HG03432 (cell line): ENCODE results near the gene BLTP3B.

Experiments used
- ATAC-seq: cut with Tn5 transposase; IDR thresholded peaks from one replicate; pipeline ENCODE4 v1.9.1; 2021; ENCODE audit warnings: mild to moderate bottlenecking, moderate library complexity; ENCODE audit not compliant: unreplicated experiment

BLTP3B gene

DNA sequence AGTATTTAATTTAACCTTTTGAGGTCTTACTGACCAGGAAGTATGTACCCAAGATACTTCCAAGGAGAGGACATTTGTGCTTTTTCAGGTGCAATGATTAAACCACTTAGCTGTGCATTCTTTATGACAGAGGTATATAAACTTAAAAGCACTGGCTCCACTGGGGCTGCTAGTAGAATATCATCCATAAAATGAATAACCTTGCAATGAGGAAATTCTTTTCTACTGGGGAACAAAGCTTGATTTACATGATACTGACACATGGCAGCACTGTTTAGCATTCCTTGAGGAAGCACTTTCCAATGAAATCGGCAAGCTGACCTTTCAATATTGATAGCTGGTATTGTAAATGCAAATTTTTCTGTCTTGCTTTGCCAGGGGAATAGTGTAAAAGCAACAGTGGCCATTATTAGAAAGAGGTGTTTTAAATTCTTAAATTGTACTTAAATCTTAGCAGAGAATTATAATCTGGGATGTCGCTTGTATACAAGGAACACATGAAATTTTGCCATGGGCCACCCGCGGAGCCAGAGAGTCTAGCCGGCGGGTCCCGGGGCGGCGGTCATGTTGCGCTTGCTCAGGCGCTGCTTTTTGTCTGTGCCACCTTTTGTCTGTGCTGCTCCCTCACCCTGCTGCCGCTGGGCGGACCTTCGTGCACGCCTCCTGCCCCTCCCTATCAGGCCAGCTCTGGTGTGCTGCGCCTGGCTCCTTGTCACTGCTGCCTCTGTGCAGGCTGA is 20.9 kb upstream of the BLTP3B start:
- ATAC-seq: peak; percentile 100

DNA sequence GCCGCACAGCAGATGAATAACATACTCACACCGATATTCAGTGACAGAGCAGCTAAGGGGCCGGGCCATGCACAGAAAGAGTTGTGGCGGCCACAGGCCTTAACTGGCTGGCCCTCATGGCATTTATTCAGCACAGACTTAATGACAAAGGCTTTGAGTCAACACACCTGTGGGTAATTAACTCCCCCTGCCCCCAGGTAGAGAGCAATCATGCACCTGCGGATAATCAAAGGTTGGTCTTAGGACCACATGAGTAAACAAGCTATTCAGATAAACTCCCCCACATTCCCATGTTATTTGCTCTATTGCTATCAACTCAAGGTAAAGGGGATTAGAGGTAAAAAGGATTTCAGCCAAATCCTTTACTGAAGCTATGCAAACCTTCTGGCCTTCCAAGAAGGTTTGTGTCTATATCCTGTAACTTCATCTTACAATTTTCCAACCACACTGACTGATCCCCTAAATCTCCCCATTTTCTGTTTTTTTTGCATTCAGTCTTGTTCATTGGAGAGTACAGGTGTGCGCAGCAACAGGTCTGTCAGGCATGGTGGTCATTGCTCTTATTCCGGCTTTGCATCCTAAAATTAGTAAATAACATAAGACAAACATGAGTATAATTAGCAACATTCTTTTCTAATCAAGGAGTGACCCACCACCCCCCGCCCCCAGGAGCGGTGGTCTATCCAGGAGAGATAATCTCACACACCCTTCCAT is 16.9 kb upstream of the BLTP3B start:
- no peak for ATAC-seq

DNA sequence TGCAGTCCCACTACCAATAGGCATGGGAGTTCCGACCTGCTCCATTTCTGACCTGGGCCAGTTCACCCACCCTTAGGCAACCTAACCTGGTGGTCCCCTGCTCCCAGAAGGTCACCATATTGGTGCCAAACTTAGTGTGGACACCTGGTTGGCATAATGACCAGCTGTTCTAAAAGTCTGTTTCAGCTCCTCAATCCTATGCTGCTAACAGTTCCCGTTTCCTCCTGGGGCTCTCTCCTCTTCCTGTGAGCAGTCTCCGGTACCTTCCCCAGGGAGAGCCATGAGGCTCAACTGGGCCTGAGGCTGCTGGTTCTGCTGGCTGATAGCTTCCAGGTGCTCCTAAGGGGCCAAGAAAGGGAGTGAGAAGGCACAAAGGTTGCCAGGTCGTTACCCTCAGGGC is 15.9 kb upstream of the BLTP3B start:
- no peak for ATAC-seq

DNA sequence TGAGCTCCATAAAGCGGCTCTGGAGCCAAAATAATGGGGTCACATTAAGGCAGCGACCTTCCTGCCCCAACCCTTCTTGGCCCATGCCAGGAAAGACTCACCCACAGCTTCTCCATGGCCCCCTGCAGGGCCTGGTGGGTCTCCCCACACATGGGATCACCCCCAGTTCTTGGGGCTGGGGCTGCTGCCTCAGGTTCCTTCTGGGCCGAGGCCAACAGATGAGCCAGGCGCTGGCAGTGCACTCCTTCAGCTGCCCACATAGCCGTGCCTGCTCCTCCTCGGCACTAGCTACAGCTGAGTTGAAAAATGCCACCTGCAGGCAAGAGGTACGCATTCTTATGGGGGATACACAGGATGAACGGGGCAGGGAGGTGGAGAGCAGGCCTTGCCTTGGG is 14.8 kb upstream of the BLTP3B start:
- ATAC-seq: no peak

DNA sequence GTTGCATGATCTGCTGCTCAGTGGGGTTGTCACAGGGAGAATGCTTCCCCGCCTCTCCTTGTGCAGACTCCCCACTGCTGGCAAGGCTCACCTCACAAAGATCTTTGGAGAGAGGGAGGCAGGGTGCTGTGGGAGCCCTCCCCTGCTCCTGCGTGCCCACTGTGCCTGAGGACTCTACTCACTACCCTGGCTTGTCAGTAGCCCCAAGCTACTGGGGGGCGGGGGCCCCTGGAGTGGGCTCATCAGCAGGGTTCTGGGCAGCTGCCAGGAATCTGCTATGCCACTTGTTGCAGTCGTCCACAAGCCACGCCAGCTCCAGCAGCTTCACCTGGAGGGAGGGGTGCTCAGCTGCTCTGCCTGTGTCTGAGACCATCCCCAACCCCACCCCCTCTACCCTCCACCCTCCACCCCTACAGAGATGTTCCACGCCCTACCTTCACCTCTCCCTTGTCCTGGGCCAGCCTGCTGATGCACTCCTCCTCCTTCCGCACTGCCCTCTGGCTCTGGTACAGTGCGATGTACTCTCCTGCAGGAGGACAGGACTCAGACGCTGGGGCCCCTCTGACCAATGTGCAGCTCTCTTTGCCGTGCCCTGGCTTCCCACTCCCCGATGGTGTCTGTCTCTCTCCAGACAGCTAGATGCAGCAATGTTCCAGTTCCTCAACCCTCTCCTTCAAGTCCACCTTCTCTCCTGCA is 14.2 kb upstream of the BLTP3B start:
- ATAC-seq: no peak

DNA sequence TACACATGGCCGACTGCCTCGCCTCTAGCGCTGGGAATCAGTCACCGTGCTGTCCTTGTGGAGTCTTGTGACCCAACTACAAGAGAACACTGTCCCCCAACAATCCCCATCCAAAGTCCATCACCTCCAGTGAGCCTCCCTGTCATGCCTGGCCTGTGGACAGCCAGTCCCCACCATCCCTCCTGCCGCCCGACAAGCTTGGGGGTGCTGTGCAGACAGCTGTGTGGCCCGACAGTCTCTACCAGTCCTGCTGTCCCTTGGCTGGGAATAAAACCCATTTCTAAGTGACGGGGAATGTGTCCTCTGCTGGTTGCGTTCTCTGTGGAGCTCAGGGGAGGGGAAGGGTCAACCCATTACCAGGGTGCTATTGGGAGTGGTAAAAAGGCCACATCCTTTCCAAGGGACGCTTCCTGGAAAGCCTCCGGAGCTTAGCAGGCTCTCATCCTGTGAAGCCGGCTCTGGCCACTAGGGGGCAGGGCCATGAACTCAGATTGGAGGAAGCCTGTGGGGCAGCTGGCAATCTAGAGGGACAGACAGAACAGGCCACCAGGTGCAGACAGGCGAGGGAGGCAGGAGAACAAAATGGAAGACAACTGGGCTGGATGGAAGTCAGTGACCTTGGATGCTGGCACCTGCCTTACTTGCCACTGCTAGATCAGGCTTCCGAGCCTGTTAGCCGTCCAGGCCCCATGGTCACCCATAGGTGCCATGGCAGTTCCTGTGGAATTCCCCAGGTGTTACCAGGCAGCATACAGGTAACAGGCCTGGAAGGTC is 12.0 kb upstream of the BLTP3B start:
- ATAC-seq: peak; percentile 83

DNA sequence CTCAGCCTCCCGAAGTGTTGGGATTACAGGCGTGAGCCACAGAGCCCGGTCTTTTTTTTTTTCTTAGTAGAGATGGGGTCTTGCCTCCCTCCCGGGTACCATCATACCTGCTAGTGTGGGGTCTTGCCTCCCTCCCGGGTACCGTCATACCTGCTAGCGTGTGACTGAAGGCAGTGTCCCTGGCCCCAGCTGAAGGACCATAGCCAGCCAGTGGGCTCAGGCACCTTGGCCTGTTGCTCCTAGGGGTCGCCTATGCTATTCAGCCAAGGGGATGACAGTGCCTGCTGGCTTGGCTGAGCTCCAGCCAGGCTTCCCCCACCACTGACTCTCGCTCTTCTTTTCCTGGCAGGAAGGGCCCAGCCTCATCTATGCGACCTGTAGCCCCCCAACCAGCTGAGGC is 10.5 kb upstream of the BLTP3B start:
- ATAC-seq: no peak

DNA sequence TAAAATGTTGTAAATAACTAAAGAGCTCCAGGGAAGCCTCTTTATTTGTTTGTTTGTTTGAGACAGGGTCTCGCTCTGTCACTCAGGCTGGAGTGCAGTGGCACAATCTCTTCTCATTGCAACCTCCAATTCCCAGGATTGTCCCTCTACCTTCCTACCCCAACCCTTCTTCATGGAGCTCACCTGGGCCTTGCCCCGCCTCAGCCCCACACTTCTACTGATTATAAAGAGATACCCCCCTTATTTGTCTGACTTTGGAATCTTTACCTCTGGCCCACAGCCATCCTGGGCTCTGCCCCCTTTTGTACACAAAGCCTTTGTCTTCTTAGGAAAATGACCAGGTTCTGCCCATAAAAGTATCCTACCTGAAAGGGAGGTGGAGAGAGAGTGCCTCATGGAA is 9.1 kb upstream of the BLTP3B start:
- no peak for ATAC-seq

DNA sequence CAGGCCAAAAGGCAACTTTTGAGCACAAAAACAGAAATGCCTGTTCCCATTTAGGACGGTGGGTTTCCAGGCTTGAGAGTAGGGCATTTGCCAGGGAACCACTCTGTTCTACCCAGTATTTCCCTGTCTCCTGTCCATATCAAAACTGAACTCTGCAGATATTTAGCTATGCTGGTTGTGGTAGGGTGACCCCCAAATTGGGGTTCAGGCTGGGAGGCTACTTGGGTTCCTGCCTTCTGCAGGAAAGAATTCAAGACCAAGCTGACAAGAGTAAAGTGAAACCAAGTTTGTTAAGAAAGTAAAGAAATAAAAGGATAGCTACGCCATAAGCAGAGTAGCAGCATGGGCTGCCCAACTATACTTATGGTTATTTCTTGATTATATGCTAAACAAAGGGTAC is 3.6 kb upstream of the BLTP3B start:
- no peak for ATAC-seq

DNA sequence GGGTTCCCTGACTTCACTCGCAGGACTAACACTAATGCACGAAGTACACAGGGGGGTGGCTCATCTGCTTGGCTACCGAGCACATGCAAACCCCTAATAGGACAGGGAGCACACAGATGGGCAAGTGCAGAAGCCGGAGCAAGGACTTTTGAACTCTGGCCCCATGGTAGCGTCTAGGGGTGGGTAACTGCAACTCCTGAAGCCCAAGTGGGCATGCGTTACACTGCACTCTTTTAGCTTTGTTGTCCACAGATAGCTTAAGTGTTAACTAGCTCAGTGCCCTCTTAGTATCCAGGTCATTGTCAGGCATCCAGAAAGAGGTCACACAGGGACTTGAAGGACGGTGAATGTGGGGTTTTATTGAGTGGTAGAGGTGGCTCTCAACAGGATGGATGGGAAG is 3.0 kb upstream of the BLTP3B start:
- no peak for ATAC-seq

DNA sequence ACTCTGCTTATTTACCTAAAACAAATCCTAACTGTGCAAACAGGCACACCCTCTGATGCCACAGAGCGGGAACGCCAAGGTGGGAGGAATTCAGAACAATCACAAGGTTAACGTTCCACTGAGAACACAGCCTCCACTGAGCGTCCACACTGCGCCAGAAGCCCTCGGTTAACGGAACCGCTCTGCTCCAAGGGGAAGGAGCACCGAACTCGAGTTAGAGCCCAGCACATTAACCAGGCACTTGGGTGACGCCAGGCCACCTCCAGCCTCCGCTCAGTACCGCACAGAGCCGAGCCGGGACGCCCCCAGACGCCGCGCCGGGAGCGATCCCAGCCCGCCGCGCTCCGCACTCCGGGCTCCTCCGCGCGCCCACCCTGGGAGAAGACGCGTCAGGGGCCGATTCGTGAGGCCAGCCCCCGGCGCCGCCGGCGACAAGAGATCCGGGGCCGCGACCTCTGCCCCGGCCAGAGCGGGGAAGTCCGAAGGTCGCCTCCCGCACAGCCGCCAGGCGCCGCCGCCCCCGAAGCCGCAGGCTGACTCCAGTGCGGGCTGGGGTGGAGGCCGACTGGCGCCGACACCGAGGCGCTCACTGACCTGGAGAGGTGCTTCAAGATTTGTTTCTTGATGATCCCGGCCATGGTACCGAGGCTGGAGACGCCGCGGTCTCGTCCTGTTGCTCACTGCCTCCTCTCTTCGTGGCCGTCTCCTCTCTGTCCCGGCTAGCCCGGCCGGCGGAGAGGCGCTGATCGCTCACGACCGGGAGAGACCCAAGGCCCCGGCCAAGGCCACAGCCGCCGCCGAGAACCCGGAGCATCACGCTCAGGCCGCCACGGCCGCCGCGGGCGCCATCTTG is 450 bp downstream of the BLTP3B start:
- peak; percentile 53 for ATAC-seq

DNA sequence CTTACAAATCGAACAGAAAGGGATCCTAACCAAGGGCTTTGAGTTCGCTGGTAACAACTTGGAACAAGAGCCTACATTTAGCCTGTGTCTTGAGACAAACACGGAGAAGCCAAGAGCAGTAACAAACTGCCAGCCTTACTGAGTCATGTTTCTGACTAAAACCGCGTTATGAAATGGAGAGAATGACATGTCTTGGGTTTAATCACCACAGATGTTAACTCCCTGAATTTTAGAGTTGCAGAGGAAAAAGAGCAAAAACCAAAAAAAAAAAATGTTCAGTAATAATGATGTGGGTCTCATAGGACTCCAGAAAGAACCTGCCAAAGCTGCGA is 1.0 kb downstream of the BLTP3B start:
- ATAC-seq: peak; percentile 28

DNA sequence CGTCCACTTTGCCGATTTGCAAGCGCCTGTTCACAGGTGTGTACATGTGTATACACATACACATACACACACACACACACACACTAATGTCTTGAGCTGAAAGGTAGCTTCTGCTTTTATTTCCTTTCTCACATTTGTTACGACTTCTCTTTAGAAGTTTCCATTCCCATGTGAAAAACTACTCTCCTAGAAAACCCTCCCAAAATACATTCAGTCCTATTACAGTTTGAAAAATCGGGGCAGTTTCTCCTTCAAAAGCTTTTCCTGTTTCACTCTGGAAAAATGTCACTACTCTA is 3.9 kb downstream of the BLTP3B start:
- ATAC-seq: no peak

DNA sequence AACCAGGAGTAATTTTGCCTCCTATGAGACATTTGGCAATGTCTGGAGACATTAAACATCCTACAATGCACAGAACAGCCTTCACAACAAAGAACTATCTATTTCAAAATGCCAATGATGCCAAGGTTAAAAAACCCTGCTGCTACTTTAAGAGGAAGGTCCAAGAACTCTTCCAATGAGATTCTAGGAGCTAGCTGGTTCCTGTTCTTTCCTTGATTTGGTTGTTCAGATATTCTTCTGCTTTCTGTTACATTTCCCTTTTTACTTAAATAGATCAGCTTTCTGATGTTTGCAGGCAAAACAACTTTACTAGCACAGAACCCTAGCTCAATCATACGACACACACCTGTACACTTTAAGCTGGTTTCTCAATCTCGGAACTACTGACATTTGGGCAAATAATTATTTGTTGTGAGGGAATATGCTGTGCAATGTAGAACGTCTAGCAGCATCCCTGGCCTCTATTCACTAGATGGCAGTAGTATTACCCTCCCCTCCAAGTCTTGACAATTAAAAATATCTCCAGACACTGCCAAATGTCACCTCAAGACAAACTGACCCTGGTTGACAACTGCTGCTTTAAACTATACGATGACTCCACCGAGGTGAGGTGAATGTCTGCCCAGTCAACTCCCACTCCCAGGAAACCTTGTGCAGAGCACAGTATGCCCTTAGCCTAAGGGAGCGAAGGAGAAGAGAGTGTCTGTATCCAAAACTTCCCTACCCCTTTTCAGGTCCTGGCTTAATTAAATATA is 4.4 kb downstream of the BLTP3B start:
- peak; percentile 21 for ATAC-seq

DNA sequence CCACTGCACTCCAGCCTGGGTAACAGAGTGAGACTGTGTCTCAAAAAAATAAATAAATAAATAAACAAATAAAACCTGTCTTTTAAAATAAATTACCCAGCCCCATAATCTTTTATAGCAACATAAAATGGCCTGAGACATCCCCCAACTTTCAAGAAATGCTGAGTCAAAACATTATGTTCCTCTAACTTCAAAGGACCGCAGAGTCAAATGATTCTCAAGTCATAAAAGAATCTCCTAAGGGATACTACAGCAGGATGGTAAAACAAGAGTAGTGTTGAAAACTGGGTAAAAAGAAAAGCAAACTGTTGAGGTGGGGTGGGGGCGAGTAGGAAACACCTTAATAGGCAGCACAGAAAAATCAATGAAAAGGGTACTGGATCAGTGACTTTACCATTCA is 9.5 kb downstream of the BLTP3B start:
- ATAC-seq: no peak

DNA sequence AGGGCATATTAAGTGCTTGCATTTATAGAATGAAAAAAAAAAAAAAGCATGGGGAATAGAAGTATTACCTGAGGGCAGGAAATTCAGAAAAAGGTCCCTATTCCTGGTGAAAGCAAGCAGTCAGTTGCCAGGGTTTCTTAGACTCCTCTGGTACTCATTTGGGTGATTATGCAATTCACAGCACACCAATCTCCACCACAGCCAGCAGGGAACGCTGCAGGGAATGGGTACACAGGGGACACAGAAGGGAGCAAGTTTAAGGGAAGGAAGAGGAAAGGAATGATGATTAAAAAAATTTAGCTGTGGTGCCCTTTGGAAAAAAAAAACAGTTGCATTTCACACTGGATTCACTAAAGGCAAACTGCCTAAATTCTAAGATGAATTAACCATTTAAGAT is 14.2 kb downstream of the BLTP3B start:
- no peak for ATAC-seq

DNA sequence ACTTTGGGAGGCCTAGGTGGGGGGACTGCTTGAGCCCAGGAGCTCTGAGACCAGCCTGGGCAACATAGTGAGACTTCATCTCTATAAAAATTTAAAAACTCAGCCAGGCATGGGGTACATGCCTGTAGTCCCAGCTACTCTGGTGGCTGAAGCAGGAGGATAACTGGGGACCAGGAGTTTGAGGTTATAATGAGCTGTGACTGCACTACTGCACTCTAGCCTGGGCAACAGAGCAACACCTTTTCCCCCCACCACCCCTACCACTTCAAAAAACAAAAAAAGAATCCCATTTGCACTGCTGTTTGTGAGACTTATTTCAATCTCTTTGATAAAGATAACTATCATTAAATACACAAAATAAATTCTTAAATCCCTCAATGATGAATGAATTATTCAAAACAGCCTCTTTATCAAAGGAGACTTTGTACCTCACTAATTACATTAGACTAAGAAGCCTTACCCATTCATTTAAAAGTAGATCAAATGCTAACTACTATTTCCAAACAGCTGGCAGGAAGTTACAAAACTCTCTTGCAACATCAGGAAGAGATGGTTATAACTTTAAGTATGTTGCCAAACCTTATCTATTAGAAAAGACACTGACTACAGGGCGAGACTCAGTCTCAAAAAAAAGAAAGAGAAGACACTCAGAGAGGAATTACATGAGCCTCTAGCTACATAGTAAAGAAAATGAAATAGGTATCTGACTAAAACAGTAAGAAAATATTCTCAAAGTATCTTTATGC is 14.7 kb downstream of the BLTP3B start:
- ATAC-seq: no peak

DNA sequence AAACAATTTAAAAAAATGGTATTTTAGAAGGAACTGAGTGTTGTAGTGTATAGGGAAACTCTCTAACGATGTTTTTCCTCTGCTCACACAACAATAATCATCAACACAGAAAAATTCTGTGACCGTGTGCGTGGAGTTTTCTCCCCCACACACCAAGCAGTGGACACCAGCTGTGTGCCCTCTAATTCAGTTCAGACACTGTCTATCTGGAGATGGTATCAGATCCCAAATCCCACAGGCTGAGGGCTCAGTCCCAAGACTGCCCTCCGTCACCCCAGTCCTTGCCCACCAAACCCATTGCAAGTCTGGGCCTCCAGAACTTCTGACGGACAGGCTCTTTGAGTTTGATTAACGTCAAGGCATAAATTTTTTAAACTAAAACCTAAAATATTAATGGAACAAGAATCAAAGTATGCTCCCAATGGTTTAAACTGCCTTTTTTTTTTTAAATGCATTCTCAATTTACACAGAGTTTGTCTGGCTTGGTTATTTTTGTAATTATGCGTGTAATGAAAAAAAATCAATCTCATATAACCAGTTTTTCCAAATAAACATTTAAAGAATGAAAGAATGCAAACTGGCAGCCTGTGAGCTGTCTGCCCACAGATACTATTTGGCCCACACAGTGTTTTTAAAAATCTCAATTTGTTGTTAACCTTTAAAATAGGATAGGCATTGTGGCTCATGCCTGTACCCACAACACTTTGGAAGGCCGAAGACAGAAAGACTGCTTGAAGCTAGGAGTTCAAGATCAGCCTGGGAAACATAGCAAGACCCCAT is 19.2 kb downstream of the BLTP3B start:
- ATAC-seq: no peak

DNA sequence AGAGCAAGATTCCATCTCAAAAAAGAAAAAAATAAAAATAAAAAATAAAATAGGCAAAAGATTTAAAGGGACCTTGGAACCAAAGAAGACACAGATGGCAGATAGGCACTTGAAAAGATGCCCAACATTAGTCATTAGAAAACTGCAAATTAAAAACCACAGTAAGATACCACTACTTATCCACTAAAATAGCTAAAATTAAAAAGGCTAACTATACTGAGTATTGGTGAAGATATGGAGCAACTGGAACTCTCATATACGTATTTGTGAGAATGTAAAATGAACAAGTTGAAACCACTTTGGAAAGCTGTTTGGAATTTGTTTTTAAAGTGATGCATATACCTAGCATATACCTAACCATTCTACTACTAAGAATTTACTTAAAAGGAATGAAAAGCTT is 22.3 kb downstream of the BLTP3B start:
- no peak for ATAC-seq
